ENCODE measurements around the gene GNA12.
"Not testable (repeated sequence)": the region's sequence is repeated elsewhere in the genome, so short reads cannot be mapped to it uniquely, and the experiment has no call there.

GRCh38 chr7:2694122-2694436 lies 150.0 kb downstream of the GNA12 start:
- not testable (repeated sequence) for TF ChIP-seq CTCF (IDR thresholded peaks at IDR 0.05; ENCODE audit: poor library complexity); EZH2 (IDR thresholded peaks at IDR 0.05; ENCODE audit: borderline replicate concordance); EZH2phosphoT487 (IDR thresholded peaks at IDR 0.05; ENCODE audit: low read depth, severe bottlenecking, unreplicated experiment)

All from hepatocyte (in vitro differentiated cells).